Pons (tissue), 1 donor: ENCODE results near the gene CTNNA2.
A peak's percentile ranks its signal among the peaks of the same experiment; 100 is the strongest.

Experiments
- DNase-seq: peaks from one replicate; pipeline ENCODE4 v3.0.0-alpha.2; 2016; ENCODE audit warnings: low spot score

Gene CTNNA2

DNA sequence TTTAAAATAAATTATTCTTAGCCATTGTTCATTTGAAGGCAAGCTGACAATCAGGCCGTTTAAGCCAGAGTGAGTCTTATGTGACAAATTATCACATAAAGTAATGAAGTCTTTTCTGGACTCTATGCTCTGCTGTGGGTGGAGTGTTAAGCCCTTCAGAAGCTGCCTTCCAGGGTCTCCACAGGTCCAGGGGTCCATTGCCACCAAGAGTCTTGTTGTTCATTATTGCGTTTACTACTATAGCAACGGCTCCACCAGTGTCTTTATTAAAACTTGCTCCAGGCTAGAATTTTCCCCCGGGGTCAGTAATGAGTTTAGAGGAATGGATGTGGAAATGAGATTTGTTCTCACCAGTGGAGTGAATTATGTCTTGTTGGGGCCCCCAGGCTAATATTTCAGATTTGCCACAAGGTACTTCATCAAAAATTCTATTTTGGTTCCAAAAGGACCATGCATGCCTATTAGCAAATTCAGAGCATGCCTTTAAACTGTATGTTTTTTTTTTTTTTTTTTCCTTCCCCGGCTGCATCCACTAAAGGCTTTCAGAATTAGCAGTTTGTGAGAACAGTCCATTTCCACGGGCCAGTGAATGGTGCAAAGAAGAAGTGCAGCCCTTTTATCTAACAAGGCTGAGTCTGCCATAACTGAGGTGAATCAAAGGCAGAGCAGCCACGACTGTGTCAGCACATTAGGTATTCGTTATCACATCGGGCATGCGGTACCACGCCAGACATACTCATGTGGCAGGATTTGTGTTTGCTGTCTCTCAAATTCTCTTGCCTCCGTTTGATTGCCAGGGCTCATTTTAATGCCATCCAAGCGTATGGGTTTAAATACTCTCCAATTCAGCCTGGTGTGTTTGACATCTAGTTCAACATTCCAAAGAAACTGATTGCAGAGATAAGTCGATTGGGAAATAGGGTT lies 817.9 kb downstream of the CTNNA2 start:
- DNase-seq: no peak

DNA sequence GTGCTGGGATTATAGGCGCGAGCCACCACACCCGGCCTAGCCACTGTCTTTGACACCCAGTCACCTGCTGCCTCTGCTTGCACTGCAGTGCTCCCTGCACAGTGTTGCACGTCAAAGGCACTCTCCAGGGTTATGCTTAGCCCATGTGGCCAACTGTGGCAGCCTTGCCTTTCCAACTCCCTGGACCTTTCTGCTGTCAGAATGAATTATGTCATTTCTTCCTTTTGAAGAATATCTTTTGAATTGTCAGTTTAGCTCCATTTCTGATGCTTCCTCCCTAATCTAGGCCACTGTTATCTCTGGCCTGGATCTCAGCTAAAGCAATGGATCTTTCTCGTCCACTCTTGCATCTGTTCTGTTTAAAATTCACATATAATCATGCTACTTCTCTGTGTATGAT lies 821.0 kb downstream of the CTNNA2 start:
- DNase-seq: no peak

DNA sequence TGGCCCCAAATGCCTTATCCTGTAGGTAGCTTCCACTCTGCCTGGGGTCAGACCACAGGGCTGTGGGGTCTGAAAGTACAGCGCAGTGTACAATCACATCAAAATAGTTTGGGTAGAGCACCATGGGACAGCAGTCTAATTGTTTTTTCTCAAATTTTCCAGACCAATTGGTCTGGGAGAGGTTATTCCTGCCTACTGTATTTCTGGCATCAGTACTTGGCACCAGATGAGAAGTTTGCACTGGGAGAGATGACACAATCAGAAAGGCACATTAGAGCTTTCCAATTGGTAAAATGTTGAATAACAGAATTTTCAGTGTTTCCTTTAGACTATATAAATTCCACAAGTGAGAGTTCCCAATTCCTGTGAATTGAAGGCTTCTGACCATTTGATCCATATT lies 822.6 kb downstream of the CTNNA2 start:
- no peak for DNase-seq

DNA sequence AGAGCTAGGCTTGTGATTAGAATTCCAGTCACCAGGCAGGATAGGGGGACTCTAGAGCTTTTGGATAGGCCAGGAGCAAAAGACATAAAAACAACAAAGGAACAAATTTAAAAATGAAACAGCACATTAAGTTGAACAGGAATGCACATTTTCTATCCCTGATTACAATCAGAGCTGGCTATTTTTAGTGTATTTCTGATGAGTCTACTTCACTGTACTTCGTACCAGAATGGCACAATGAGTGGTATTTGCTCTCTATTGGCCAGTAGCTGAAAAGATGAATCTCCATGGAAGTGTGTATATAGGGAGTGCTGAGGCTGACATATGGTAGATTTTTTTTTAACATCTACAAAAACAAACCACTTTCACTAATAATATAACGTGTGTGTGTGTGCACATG lies 825.9 kb downstream of the CTNNA2 start:
- no peak for DNase-seq

DNA sequence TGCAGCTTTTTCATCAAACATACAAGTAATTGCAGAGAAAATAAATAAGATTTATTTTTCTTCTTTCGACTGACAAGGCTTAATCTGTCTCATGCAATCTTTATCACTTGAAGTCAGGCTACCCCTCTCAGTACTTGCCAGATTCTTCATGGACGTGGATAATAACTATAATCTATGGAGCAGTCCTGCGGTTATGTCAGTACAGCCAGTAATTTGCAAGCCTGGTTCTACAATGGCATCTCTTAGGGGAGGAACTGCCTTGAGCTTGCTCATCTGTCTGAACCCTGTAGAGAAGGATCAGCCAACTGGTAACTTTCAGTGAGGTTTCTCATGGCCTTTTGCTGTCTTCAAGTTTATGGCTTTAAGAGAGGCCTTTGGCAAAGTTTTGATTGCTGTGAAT lies 827.2 kb downstream of the CTNNA2 start:
- no peak for DNase-seq

DNA sequence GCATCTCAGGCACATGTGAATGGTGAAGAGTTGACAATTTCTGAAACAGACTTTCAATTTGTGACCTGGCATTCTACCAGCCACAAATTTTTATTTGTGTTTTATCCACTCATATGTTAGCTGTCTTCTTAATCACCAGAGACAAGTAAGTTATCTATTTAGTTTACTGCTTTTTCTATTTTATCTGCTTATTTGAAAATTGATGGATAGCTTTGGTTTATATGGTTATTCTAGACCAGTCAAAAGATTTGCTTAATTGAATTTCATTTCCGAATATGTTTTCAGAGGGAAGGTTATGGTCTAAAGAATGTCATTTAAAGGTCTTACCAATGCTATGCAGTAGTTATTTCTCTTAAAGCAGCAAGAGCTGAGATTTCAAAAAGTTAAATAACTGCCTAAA lies 835.2 kb downstream of the CTNNA2 start:
- no peak for DNase-seq

DNA sequence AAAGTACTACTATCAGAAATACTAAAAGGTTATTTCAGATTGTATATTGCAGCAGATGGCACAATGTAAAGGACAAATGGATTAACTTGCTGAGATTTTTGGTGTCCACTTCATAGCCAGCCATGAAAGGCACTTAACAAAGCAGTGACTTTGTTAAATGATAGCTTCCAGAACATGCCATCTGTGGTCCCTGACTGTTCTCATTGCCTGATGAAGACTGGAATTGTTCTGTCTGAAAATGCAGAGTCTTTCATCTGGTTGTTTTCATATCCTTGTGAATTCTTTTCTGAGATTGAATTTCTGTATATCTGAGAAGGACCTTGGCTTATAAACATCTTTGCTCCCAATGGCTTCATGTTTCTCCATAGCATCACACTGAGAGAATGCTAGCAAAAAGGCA lies 836.1 kb downstream of the CTNNA2 start:
- peak; percentile 76 for DNase-seq

DNA sequence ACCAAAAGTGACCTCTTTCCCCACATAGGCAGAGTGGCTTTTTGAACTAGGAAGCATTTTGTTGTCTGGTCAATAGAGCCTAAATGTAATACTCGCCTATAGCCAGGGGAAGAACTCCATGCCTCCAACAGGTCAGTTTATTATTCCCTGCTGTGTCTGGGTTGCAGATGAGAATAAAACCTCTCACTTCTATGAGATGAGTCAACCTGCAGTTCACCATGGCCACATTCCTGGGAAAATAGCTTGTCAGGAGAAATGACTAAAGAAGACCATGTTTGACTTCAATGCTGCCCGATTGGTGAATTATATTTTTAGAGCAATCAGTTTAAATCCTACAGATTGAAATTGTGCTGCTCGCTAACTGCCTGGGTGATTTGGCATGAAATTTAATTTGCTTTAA lies 838.4 kb downstream of the CTNNA2 start:
- DNase-seq: no peak

DNA sequence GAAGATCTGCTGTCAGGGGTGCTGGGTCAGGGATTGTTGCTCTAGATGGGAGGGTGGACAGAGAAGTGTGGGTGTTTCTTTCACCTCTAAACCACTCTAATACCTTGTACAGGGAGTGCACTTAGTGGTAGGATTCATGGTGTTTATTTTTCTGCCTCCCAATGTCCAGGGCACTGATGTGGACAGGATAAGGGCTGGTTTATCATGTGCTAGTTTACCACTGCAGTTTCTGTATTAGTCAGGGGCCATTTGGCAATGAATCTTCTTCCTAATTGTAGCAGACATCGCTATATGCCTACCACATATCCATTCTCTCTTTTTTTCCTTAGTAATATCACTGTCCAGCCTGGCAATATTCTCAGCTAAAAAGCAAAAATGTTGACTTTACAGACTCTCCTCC lies 842.0 kb downstream of the CTNNA2 start:
- no peak for DNase-seq

DNA sequence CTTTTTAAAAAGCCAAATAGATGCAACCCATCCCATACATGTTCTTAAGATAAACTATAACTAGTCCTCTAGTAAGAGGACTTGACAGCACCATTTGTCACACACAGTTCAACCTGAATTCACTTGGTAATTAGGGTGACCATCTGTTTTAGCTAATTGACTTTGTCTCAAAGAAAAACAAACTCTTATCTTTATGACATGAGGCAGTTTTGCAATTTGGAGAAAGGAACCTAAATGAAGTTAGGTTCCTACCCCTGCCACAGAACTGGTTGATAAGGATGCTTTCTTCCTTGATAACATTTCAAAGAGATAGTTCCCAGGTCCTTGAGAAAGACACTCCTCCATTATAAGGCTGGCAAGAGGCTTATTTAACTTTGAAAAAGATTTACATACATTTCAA lies 849.1 kb downstream of the CTNNA2 start:
- DNase-seq: no peak

DNA sequence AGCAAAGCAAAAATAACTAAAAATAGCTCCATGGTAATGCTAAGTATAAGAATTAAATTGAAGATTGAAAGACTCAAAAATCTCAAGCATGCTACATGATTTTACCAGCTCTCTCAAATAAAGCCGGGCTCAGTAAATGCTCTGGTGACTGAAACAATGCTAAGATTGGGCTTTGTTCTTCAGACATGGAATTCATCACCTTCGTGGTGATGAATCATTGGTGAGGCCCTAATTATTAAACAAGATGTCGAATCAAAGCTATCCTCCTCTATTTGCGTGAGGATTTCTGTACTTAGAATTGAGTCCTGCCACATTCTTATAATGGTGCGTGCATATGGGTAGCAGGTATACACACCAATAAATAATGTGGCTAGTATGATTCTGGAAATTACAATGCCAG lies 850.5 kb downstream of the CTNNA2 start:
- DNase-seq: no peak

DNA sequence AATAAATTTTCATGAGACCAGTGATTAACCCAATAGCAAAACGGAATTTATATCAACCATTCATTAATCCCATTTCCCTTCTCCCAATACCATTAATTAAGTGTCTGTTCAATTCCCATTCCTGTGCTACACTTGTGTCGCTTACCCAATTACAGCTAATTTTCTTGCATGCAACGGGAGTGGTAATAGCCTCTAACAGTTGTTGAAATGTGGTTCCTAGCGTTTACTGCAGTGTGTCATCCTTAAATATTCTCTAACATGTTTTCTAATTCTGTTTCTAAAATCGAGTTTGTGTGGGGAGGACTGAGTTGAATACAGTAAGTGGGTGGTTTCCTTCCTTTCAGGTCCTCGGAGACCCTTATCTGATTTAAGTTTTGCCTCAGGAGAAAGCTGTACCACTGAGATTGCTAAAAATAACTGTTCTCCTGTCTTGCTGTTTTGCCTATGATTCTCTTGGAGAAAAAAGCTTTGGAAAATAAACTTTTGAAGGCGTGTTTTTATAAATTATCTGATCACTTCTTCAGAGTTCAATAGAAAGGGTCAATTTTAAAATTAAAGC lies 851.0 kb downstream of the CTNNA2 start:
- DNase-seq: no peak

DNA sequence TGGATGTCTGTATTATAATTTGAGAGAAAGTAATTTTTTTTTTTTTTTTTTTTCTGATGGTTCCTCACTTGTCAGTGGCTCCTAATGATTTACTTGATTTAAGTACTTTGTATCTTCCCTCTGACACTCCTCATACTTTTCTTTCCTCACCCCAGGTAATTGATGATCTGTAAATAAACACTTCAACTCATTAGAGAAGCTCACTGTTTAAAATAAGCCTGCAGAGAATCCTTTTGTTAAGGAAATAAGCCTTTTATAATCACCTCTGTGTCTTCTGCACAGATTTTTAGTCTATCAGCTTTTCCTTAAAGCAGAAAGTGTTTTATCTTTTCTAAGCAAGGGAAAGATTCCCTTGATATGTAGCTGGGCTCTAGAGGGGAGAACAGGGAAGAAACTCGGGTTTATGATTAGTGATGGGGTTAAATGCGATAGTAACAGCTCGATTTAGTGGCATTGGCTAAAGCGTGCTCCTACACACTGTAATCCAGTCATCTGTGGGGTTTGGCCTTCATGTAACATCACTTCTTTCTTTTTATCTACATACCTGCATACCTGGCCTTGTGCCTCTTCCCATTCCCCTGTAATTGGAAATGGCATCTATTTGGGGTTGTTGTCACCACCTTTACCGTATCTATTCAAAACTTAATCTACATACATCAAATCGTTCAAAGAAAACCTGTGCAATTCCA lies 851.8 kb downstream of the CTNNA2 start:
- DNase-seq: no peak

DNA sequence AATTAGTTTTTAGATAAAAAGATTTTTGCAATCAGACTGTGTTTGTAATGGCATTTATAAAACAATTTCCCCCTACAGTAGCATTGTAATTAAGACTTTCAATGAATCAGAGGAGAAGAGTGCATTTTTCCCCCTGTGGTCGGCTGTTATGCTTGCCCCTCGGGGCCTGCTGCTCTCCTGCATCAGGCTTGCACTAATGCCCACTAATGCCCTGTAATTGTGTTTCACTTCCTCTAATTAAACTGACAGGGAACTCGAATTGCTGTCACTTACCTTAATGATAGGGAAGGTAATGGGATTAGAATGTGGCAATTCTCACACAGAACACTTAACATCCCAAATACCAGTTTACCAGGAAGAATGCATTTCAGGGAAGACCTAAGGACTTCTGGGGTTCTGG lies 852.9 kb downstream of the CTNNA2 start:
- DNase-seq: no peak

DNA sequence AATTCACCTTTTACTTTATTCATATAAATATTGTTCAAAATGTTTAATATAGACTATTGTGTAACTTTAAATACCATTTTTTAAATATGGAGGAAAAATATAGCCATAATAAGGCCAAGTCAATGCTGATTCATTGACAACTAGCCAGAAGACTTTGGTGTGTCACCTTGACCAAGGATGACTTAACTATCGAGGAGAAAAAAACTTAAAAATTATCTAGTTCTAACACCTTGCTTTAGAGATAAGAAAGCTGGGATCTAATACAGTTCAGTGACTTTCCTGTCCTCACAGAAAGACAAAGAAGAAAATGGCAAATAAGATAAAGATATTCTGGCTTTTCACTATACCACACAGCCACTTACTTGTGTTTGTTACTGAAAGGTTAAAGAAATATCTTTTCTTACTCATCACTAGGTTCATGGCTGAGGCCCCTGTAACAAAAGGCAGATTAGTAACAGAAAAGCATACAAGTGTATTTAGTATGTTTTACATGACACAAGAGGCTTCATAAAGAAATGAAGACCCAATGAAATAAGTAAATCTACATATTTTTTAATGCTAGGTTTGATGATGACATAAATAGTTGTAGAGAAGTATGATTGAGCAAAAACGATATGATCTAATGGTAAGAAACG lies 857.6 kb downstream of the CTNNA2 start:
- no peak for DNase-seq

DNA sequence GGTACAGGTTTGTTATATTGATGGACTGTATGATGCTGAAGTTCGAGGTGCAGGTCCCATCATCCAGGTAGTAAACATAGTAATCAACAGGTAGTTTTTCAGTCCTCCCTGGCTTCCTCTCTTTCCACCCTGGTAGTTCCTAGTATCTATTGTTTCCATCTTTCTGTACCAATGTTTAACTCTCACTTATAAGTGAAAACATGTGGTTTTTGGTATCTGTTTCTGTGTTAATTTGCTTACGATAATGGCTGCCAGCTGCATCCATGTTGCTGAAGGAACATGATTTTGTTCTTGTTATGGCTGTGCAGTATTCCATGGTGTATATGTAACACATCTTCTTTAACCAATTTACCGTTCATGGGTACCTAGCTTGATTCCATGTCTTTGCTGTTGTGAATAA lies 861.3 kb downstream of the CTNNA2 start:
- no peak for DNase-seq

DNA sequence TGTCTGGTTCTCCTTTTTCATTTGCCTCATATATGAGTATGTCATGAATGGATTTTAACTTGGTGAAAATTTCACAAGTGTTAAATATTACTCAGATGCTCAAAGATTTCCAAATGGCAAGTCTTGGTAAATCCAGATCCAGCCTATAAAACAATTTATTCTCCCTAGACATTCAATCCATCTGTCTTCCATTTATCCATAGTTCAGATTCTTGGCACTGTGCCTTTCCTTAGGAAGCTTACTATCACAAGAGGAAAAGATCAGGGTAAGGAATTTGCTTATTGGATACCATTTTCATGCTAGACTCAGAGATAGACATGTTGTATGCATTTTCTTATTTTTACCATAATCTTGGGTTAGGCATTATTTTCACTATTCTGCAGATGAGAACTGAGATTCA lies 864.2 kb downstream of the CTNNA2 start:
- no peak for DNase-seq

DNA sequence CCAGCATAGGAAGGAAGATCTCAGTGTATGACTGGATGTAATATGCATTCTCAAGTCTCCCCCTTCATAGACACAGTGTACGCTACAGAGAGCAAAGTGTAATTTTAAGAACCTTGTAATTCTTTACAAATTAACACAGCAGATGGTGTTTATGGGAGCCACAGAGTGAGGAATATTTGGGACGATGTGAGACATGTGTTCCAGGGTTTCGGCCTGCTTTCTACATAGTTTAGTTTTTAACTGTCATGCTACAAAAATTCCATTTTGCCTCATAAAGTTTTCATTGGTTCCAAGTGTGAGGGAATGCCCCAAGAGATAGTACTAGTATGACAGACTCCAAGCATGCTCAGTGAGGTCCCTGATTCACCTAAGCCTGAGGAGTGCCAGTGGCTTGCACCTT lies 867.9 kb downstream of the CTNNA2 start:
- no peak for DNase-seq

DNA sequence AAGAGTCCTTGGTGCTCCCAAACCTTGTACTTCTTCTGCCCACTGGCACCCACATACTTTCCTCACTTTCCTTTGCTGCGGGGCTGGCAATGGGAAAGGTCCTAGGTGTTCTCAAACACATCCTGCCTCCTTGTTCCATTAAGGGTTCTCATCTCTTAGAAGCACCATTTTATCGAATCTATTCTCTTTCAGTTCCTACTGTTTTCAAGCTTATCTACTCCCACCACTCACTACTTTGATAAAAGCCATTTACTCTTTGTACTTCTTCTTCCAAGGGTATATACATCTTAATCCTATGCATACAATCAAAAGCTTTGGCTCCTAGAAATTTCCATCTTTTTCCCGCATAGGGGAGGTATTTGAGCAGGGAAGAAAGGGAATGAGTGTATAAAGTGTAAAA lies 868.8 kb downstream of the CTNNA2 start:
- DNase-seq: no peak

DNA sequence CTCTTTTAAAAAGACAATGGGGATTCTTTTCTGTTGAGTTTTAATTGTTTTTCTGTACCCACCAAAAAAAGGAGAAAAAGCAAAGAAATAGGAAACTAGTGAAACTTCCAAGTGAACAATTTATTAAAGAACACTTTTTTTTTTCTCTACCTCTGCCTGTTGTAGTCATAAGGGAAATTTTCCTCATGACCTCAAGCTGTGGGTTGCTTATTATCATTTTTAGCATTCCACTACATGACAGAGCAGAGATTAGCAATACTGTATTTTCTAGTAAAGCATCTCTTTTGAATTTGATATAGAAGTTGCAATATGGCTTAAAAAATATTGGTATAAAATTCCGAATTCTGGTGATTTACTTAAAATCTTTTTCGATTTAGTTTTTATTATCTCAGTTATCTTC lies 879.6 kb downstream of the CTNNA2 start:
- no peak for DNase-seq

DNA sequence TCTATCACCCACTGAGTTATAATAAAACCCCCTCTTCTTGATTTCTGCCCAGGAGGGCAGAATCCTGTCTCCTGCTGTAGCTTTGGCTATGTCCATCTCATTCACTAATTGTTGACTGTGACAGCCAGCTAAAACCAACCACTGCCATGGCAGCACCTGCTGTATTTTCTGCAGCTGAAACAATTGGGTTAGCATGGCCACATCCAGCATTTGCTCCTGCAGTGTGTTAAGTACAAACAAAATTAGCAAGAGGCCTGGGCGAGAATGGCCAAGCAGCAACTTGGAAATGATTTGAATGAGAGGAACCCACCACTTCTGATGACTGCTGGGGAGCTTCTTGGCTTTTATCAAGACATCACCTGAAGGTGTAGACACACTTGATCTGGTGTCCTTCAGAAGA lies 881.1 kb downstream of the CTNNA2 start:
- DNase-seq: no peak

DNA sequence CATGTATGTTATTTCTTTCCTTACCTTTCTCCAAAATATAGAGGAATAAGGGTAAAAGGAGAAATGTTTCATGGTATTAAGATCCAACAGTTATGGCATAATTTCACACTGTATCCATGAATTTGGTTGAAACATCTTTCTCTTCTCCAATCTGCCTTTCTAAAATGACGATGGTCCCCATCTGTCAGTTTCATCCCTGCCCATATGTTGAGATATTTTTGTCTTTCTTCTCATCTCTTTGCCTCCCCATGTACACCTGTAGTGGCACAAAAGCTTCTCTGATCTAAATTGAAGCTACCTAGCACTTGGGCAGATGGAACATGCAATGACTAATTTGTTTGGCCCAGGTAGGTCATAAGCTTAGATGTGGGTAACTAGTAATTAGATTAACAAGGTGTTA lies 882.4 kb downstream of the CTNNA2 start:
- peak; percentile 19 for DNase-seq

DNA sequence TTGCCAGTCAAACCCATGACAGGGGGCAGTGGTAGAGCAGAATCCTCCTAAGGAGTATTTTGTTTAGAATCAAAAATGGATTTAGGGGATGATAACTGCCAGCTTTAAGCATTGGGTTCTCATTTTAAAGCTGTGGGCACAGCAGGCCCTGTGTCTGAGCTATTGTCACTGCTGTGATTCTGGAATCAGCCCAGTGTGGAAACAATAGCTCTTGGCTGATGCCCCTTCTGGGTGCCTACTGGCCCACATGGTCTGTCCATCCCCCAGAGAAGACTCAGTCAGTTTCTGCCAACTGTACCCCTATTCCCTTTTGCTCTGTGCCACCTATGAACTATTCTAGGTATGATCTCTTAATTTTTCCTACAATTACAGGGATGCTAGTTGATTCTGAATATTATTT lies 883.4 kb downstream of the CTNNA2 start:
- peak; percentile 43 for DNase-seq
